Endometrium (tissue), 2 donors: ENCODE measurements around the gene SLC25A48.
"Not testable (repeated sequence)": the region's sequence is repeated elsewhere in the genome, so short reads cannot be mapped to it uniquely, and the experiment has no call there.

Experiments used
- FAIRE-seq: peaks from 2 replicates; lab custom pipeline; 2012; peaks lifted over from hg19 to GRCh38; lab: Jason Lieb, UNC
- donor health status: control.
- donor health status: control.

SLC25A48 gene

DNA sequence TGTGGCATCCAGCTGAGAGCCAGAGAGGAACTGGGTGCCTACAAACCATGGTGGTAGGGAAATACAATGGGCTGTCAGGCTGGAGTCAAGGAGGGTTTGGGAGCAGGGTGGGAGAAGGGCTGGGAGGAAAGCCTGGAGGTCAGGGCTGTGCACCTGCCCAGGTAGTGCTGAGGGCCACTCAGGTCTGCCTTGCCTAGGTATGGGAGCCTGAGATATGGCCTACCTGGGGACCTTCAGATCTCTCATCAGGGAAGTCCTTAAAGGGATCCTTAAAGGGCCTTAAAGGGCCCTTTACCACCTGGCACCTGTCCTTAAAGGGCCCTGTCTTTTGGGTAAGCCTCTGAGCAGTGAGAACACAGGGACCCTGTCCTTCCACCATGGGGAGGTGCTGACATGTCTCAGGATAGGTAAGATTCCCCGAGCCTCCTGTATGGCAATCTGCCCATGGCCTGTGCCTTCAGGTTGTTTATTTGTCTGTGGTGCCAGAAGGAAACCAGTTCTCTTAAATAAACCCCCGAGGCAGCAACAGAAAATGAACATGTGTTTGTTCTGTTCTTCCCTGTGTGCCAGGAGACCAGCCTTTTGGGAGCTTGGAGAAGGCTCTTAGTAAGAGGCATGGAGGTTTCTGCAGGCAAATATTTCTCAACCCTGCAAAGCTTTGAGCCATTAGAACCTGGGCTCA, 23.3 kb downstream of the SLC25A48 start:
- no peak for FAIRE-seq

DNA sequence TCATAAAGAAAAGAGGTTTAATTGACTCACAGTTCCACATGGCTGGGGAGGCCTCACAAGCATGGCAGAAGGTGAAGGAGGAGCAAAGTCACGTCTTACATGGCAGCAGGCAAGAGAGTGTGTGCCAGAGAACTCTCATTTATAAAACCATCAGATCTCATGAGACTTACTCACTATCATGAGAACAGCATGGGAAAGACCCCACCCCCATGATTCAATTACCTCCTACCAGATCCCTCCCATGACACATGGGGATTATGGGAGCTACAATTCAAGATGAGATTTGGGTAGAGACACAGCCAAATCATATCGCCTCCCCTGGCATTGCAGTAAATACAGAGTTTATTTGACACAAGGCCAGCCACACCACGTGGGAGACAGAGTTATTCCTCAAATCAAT, 24.7 kb downstream of the SLC25A48 start:
- FAIRE-seq, result not testable (repeated sequence)

DNA sequence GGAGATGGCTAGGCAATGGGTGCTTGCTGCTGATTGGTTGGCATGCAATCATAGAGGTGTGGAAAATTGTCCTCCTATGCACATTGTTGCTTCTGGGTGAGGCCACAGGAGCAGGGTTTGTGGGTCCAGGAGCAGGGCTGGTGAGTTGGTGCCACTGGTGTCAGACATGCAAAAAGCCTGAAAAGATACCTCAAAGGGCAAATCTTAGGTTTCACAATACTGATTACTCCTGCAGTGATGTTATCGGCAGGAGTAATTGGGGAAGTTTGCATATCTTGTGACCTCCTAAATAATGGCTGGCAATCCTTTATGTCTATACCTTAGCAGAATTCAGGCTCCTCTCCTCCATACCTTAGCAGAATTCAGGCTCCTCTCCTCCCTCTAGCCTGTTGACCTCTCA, 25.2 kb downstream of the SLC25A48 start:
- no peak for FAIRE-seq

DNA sequence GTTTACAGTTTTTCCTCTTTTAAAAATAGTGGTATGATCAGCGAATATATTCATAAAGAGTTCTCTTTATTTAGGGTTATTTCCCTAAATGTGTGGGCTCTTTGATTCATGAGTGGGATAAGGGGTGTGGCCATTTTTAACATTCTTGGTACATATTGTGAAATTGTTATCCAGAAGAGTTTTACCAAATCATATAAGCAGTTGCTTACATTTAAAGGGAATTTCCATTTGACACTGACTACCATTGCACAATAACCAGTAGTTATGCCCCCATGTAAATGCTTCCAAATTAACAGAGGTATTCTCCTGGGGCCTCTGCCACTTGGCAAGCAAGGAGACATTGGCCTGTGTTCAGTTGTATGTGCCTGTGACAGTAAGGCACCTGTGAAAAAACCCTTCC, 27.2 kb downstream of the SLC25A48 start:
- FAIRE-seq, result no peak

DNA sequence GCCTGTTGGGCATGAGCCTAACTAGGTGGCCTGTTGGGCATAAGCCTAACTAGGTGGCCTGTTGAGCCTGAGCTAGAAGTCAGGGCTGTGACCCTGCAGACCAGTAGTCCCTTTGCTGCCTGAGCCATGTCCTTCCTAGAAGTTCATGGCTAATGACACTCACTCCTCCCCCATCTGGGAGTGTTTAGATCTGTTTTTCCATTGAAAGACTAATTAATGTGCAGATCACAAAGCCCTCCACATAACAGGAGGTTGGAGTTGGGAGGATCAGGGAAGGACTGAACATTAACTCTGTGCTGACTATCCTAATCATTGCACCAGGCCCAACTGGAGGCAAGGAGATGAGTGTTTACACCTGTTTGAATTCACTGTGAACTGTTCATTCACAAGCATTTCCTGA, 27.6 kb downstream of the SLC25A48 start:
- no peak for FAIRE-seq

DNA sequence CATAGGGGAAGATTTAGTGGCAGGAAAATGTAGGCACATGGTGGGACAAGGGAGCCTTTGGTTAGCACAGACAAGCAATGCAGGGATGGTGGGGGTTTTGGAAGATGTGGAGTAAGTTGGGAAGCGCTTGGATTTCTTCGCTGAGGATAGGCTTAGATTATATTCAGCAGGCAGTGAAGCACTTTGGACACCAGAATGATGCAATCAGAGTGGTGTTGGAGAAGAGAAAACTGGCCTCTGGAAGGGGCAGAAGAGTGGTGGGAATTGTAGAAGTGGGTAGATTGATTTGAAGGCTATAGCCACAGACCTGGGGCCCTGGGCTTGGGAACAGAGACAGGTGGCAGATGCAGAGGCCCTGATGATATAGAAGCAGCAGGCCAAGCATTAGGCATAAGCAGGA, 28.3 kb downstream of the SLC25A48 start:
- no peak for FAIRE-seq

DNA sequence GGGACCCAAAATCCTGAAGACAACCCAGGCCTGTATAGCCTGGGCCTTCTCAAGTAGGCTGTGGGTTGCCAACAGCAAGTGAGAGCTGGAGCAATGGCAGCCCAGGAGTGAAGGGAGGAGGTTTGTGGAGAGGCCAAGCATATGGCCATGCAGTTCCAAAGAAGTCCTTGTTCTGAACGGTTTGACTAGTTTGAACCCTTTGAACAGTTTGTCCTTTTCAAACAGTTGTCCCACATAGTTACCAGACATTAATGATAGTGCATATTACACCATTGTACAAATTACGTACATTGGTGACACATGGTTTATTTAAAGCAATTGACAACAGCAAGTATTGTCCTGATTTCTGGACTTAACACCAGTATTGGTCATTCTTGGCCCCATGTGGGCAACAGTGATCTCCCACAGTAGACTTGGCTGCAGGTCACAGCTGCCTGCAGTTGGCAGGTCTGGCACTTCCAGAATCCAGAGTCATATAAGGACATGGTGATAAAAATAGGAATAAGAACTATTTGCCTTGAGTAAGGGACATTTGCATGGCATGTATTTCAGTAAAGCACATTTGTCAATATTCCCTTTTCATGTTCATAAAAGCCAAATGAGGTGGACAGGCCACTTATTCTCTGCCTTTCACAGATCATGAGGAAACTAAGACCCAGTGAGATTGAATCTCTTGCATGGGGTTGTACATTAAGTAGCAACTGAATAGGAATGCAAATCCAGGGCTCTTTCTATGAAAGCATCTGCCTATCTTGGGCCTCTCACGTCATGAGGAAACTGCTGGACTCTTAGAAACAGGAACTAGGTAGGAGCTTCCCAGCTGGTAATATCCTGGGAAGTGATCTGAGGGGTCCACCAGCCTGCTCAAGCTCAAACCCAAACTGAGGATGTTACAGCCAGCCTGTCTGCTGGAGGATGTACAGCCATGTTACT, 30.3 kb downstream of the SLC25A48 start:
- FAIRE-seq, result no peak

DNA sequence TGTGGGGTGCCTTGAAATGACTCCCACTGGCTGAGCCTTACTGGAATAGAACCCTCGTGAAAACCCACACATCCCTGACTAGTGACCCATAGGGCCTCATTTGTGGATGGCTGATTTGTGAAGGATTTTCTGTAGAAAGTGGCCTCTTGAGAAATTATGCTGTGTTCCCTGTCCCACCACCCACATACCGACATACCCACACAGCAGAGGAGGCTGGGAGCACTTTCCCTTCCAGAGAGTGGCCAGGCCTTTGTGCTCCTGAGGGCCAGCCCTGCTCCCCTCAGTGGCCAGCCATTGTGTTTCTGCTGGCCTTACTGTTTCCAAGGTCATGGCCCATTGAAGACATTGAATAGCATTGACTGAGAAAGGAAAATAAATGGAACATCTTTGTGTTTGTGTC, 31.6 kb downstream of the SLC25A48 start:
- FAIRE-seq, result no peak

DNA sequence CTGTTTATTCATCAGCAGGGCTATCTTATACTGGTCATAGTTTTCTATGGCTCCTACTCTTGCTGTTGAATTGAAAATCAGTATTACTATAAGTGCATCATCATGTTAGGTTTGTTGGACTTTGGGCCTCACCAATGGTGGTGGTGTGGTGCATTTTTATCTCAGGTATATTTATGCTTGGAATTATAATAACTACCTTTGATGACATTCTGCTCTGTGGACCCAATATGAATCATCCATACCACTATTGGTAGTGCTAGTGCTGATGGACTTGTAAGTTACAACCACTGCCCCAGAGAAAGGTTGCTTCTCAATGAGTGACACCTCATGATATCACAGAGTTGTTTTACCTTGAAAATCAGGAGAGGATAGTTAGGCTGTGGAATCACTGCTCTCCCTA, 33.1 kb downstream of the SLC25A48 start:
- no peak for FAIRE-seq

DNA sequence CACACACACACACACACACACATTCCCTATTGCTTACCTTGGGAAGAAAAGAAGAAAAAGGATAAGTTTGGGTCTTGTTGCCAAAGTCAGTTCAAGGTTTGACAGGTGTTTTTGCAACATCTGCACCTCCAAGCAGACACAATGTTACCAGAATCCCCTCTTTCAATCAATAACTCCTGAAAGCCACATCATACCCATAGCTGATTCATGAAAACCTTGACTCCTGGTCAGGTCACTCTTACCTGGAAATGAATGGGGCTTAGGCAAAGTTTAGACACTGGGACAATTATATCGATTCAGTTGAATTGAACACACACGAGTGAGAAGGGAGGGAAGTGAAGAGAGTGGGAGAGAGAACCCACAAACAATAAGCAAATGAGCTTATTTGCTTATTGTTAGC, 34.2 kb downstream of the SLC25A48 start:
- no peak for FAIRE-seq

DNA sequence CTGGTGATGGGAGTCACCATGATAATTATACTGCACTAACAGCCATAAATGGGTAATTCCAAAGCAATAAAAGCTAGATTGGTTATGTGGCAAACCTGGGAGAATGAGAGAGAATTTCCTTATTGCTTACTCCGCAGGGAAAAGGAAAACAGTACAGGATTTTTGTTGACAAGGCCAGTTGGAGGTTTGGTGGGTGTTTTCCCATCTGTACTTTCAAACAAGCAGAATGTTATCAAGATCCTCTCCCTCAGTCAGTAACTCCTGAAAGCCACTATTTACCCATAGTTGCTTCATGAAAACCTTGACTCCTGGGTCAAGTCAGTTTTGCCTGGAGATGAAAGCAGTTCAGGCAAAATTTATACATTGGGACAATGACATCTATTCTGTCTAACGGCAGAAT, 34.8 kb downstream of the SLC25A48 start:
- FAIRE-seq, result no peak

DNA sequence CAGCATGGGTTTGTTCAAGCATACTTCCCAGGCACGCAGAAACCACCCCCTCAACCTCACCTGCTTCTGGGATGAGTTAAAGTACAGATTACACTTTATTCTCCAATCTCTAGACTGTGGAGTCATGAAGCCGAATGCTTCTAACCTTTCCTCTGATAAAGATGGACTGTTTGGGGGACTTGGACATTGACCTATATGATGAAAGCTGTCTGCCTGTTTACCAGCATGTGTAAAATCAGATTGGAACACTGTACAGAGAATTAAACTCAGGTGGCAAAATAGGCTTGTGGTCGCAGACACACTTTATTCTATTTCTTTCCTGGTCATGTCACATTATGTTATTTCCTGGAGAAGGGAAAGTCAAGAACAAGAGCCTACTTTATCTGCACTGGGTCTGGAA, 35.5 kb downstream of the SLC25A48 start:
- FAIRE-seq, result no peak

DNA sequence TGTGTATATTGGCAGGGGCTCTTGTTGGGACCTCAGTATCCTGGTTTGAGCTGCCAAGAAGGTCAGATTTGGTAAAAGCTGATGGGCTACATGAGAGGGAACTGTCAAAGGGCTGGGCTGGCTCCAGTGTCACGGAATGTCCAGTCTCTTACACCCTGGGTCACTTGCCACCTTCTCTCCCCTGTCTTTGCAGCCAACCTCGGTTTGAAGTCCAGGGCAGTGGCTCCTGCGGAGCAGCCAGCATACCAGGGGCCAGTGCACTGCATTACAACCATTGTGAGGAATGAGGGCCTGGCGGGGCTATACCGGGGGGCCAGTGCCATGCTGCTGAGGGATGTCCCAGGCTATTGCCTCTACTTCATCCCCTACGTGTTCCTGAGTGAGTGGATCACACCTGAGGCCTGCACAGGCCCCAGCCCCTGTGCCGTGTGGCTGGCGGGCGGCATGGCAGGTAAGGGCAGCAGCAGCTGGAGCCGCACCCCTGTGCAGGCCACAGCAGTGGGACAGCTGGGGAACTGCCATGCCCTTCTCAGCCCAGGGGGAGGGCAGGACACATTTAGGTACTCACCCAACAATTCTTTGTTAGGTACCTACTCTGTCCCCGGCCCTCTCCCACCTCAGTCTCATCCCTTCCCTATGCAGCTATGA, 36.9 kb downstream of the SLC25A48 start:
- no peak for FAIRE-seq

DNA sequence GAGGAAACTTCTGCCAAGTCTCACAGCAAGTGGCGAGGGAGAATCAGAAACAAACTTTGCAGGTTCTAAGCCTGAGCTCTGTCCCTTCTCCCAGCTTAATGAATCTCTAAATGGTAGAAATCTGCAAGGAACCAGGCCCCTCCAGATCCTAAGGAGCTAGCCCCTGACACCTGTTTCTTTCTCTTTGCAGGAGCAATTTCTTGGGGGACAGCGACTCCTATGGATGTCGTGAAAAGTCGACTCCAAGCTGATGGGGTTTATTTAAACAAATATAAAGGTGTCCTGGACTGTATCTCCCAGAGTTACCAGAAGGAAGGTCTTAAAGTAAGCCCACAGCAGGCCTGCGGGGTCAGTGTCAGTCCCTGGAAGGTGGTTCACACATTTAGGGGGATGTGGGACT, 39.4 kb downstream of the SLC25A48 start:
- FAIRE-seq, result no peak

DNA sequence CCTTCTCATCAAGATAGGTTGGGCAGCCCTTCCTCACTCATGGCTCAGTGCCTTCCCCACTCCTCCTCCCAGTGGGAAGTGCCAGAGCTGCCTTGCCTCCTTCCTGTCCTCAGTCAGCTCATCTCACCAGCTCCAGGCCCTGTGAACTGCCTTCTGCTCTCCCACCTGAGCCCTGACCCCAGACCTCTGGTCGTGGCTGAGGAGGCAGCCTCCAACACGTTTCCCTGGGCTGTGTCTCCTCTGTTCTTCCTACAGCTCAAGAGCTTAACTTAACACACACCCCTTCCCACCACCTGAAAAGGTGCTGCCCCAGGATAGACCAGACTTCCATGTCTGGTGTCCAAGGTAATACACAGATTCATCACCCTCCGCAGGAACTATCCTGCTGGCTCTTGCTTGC, 40.0 kb downstream of the SLC25A48 start:
- FAIRE-seq, result no peak

DNA sequence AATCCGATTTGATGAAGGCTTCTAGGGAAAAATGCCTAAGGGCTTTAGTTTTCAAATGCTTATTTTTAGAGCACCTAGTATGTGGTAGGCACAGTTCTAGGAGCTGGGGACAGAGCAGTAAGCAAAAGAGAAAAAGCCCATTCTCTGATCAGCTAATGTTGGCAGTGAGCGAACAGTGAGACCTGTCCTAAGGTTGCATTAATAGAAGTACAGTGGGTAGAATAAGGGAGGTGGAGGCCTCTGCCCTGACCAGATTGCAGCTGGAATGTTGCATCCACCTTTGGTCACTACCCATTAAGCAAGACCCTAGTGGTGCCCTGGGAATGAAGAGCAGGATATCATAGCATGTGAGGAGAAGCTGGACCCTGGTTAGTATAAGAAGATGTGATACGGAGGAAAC, 41.1 kb downstream of the SLC25A48 start:
- FAIRE-seq, result no peak

DNA sequence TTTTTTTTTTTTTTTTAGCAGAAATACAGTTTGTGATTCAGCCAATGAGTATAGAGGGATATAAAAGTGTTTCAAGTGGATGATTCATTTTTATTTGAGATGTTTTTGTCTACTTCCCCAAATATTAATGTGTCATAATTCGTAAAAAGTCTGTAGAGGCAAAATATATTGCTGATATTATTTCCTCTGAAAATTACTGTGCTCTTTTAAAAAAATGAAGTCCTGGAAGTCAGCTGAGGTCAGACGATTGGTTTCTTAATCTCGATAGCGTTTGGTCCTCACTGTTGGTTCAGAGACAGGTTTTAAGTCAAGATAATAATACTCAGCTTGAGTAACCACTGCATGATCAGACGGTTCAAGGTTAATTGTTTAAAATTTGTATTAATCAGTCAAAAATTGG, 41.7 kb downstream of the SLC25A48 start:
- no peak for FAIRE-seq

DNA sequence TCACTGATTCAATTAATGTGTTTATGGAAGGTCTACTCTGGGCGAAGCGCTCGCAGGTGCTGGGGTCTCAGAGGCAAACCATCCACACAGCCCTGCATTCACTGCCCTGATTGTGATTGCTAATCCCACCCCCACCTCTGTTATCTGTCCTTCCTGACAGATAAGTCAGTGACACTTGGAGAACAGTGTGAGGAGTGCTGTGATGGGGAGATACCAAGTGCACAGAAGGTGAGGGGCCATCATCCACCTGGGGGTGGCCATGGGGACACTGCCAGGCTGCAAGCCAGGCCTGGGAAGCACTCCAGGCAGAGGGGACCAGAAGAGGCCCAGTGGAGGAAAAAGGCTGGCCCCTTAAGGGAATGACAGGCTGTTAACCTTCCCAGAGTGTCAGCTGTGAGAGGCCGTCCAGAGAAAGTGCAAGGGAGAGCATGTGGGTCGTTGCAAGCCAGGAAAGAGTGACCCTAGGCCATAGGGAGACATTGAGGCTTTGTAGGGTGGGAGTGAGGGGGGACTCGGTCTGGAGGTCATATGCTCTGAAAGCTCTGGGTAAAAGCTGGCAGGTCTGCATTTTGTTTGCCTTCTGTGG, 43.2 kb downstream of the SLC25A48 start:
- no peak for FAIRE-seq

DNA sequence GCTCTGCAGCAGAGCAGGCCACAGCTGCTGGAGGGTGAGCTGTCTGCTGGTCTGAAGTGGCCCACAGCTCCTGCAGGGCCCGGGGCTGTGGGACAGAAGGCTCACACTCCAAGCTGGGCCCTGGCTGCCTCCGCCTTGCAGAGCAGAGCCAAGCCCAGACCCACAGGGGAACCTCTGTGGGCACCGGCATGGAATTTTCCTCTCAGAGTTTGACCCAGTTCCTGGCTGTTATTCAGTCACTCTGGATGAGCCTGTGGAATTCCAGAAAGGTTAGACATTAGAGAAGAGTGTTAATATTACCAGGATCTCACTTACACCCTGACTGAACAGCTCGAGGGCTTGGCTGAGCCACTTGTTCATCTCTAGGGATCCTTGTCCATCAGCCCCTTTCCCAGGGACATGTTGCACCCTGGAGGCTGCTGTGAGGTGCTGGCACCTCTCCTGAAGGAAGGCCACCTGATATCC, 43.7 kb downstream of the SLC25A48 start:
- FAIRE-seq, result no peak

DNA sequence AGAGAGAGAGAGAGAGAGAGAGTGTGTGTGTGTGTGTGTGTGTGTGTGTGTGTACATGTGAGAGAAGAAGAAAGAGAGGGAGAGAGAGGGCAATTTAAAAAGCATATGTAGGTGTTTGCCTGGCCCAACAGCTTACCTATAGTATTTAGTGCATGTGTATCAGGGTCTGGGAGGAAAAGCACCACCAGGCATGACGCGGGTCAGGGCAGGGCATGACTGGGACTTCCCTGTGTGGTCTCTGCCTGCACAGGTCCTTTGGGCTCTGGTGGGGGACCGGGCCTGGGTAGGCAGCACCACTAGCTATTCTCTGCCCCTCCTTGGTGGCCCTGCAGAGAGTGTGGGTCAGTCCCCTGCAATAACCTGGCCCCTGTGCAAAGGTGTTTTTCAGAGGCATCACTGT, 45.1 kb downstream of the SLC25A48 start:
- no peak for FAIRE-seq

DNA sequence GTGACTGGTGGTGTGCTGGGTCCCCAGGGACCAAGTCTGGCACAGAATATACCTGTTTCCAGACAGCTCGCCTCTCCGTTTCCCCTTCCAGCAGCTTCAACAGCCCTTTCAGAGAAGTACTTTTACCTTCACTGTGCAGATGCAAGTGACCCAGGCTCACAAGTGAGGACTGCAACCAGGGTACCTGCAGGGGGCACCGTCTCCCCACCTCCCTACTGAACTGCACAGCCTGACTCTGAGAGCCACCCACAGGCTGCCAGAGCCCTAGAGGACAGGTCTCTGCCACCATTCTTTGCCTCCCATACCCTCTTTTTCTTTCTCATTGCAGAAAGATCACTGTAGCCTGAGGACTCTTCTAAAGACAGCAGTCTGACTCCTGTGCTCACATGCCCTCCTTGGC, 45.8 kb downstream of the SLC25A48 start:
- FAIRE-seq, result no peak

DNA sequence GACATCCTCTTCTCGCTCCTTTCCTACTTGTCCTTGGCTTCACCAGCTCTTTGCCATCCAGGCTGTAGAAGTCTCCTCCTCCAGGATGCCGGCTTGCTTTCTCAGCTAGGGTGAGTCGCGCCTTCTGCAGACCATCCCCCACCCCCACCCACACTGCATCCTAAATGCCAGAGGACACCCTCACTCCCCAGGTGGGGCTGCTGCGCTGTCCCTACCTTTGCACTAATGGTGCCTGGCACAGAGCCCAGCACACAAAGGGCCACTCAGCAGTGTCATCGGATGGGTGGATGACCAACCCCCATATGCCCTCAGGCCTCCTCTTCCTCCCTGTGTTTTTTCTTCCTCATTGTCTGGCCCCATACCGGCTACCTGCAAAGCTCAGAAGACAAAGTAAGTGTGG, 46.3 kb downstream of the SLC25A48 start:
- no peak for FAIRE-seq

DNA sequence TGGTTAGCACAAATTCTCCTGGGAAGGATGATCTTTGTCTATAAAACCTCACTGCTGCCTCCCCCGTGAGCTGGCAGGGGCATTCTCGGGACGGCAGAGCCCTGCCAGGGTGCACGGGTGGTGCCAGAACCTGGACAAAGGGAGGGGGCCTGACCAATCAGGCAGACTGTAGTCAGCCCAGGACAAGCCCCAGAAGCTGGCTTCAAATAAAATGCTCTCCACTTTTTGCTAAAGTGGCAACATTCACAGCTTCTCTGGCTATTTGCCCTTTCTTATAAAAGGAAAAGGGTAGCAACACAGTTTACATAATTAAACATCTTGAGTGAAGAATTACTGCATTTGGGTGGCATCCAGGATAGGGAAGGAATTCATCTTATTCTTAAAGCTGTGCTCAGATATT, 46.8 kb downstream of the SLC25A48 start:
- FAIRE-seq, result no peak
